NCI-H2171 treated with DMSO at 0.1 percent for 48 hours (cell line): ENCODE measurements around the gene PDCD1.
A peak's percentile ranks its signal among the peaks of the same experiment; 100 is the strongest.
"Not testable (repeated sequence)": the region's sequence is repeated elsewhere in the genome, so short reads cannot be mapped to it uniquely, and the experiment has no call there.

Experiments used
- DNase-seq: peaks from one replicate; lab custom pipeline; 2025; lab: John Stamatoyannopoulos, UW

PDCD1 gene

GRCh38 chr2:241813644-241814392 is 44.9 kb downstream of the PDCD1 start:
- DNase-seq, result no peak

- DNase-seq, result no peak
Measured at GRCh38 chr2:241812730-241813643, 45.7 kb downstream of the PDCD1 start.

DNA sequence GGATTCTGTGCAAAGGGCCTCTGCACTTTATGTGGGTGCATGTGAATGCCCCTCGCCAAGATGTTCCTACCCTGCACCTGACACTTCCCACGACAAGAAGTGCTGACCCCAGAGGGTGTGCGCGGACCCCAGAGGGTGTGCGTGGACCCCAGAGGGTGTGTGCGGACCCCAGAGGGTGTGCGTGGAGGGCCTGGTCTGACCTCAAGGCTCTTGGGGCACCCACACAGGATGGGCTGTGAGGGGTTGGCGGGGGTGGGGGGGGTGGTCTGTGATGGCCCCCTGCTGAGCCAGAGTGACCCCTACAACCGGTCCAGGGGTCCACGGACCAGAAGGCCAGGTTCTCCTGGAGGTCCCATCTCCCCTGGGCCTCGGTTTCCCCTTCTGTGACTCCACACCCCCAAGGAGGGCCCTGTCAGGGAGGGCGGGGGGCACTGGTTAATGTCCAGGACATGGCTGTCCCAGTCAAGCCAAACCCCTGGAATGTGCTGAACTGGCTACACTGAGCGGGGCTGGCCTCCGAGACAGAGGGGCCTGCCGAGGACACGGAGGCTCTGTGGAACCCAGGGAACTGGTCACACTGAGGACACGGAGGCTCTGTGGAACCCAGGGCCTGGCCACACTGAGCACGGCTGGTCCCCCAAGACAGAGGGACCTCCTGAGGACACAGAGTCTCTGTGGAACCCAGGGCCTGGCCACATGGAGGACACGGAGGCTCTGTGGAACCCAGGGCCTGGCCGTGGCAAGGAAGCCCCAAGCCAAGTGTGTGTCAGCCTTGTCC is 46.6 kb downstream of the PDCD1 start:
- DNase-seq, result no peak

- DNase-seq, result no peak
Measured at GRCh38 chr2:241811201-241811951, 47.3 kb downstream of the PDCD1 start.

- DNase-seq, result no peak
Measured at GRCh38 chr2:241810307-241811200, 48.1 kb downstream of the PDCD1 start.

GRCh38 chr2:241809383-241810306 is 49.0 kb downstream of the PDCD1 start:
- no peak for DNase-seq

GRCh38 chr2:241808721-241809382 is 49.8 kb downstream of the PDCD1 start, which contains the start of gene NEU4:
Gene NEU4 (plus strand): TSS chr2:241809193. CDS start chr2:241814485, 5,292 bp downstream.
- DNase-seq, result no peak

DNA sequence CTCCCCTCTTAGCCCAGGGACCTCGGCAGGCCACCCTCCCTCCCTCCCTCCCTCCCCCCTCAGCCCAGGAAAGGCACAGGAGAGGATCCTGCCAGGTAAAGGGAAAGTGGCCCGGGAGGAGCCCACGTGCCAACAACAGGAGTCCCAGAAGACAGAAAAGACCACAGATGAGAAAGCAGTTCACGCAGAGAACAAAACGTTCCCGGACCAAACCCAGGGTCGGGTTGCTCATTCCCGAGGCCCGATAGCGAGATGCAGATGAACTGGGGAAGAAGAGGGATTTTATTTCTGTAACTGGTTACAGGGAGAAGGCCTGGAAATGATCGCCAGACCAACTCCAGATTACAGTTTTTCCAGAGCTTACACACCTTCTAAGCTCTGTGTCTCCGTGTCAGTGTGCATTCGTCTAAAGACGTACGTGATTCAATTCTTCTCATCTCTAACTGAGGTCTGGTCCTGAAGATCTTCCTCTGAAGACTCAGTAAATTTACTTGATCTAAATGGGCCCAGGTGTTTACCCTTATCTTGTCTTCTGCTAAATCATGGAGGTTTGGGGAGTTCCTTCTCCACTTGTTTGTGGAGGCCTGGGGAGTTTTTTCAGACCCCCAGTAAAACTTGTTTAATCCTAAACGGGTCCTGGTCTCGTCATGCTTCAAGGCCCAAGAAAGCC is 50.5 kb downstream of the PDCD1 start:
- no peak for DNase-seq

- DNase-seq, result not testable (repeated sequence)
Measured at GRCh38 chr2:241806217-241806616, 52.5 kb downstream of the PDCD1 start.

DNA sequence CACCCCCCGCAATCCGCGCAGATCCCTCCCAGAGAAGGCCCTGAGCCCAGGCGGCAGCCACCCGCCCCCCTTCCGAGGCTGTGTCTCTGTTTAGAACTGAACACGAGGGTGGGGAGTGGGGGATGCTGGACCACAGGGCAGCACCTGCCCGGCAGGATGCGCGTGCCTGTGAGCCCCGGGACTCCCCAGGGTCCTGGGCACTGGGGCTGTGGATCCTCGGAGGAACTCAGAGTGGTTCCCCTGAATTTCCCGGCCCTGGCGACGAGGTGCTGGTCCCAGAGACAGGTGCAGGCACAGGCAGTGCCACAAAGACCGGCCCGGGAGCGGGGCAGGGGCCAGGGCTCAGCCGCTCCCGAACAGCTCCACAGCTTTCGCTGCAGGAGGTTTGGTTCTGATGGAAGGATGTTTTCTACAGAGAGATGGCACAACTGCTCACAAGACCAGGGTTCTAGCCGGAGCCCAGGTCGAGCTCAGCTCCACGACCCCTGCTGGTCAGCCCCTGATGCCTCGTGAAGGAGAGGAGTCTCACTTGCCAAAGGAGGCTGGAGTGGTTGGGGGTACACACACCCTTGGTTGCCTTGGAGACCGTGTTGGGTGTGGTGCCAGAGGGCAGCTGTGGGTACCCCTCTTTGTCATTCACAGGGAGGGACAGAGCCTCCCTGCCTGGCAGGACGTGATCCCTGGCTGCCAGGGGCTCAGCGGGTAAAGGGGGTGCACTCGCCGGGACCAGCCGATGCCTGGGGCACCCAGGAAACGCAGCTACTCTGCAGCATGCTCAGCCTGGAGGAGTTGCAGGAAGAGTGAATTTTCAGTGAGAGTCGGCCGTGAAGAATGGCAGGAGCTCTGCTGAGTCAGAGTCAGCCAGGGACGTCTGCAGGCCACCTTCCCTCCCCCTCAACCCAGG is 54.1 kb downstream of the PDCD1 start:
- DNase-seq, result no peak

GRCh38 chr2:241803387-241804325 is 55.0 kb downstream of the PDCD1 start:
- peak; percentile 39 for DNase-seq

DNA sequence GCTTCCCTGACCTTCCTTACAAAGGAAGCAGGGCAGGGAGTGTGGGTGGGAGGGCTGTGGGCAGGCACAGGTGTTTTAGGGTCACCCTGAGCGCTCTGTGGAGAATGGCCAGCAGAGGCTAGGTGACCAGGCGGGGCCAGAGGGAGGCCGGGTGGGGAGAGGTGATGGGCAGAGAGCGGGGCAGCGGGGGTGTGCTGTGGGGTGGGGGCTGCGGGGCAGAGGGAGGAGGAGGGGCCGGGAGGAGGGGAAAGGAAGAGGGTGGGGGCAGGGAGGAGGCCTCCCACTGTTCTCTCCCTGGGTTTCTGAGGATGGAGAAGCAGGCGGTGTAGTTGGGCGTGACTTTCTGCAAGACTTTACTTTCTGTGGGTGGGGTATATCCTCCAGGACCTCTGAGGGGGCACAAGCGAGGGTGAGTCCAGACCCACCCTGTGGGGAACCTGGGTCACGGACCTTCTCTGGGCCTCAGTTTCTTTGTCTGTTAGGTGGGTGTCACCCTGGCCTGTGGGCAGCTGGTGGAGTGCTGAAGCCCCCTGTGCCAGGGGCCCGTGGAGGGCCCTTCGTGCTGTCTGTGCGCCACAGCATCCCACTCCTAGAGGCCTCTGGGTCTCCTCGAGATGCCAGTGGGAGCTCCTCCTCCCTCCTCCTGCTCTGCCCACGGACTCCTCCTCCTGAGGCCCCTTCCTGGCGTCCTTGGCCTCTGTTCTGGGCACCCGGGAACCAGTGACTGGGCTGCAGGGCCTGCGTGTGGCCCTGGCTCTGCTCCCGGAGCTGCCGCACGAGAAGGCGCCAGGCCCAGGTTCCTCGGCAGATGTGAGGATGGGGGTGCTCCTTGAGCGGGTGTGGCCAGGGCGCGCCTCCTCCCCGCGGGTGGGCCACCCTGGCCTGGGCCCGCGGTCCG is 56.0 kb downstream of the PDCD1 start:
- no peak for DNase-seq

DNA sequence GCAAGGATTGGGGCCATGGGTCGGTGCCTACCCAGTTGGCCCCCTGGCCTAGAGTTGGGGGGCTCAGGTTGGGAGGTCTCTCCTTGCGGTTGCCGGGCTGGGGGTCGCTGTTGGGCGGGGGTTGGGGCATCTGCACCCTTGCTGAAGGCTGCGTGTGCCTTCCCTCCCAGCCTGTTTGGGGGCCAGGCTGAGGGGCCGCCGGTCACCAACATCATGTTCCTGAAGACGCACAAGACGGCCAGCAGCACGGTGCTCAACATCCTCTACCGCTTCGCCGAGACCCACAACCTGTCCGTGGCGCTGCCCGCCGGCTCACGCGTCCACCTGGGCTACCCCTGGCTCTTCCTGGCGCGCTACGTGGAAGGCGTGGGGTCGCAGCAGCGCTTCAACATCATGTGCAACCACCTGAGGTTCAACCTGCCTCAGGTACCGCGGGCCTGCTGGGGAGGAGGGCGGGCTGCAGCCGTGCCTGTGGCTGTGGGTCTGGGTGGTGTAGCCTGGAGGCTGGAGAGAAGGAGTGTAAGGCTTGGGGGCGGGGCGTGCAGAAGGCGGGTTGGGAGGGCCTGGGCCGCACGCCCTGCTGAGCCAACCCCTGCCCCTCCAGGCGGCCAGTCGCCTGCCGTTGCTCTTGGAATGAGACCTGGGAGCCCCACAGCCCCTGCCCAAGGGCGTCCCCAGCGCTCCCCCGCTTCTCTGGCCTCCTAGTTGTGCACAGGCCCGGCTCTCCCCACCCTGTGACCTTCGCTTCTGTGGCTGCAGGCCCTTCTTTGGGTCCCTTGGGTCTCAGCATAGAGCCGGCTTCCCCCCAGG is 56.9 kb downstream of the PDCD1 start:
- DNase-seq, result no peak
